Neural progenitor cell (in vitro differentiated cells): Measurements from ENCODE around the gene CERS3. TPM values are rescaled to one million over a fixed set of nuclear protein-coding genes. Genes with fewer than 3 reads are reported as not detected.

Source experiments
- DNase-seq: peaks from one replicate; pipeline ENCODE4 v3.0.0-alpha.2; 2016; ENCODE audit warnings: low spot score
- H2AFZ ChIP-seq: fragments of 200-600 bp; sonication (generic); replicated peaks from 2 replicates; pipeline ENCODE4 v1.6.1; 2016; ENCODE audit warnings: antibody characterized with exemption
- H3F3A ChIP-seq: fragments of 200-600 bp; sonication (generic); 2 replicates; pipeline ENCODE4 v1.6.1; 2016; ENCODE audit warnings: antibody characterized with exemption, low read depth
- H3K27ac ChIP-seq: fragments of 200-600 bp; sonication (generic); 2 replicates; pipeline ENCODE4 v1.5.1; 2016; ENCODE audit warnings: mild to moderate bottlenecking
- H3K27me3 ChIP-seq: fragments of 200-600 bp; sonication (generic); 2 replicates; pipeline ENCODE4 v1.6.1; 2016; ENCODE audit warnings: mild to moderate bottlenecking, moderate library complexity
- H3K36me3 ChIP-seq: fragments of 200-600 bp; sonication (generic); 2 replicates; pipeline ENCODE4 v1.5.1; 2016
- H3K4me1 ChIP-seq: fragments of 200-600 bp; sonication (generic); 2 replicates; pipeline ENCODE4 v1.6.1; 2016; ENCODE audit warnings: mixed run types
- H3K4me2 ChIP-seq: fragments of 200-600 bp; sonication (generic); 2 replicates; pipeline ENCODE4 v1.6.1; 2016
- H3K4me3 ChIP-seq: fragments of 200-600 bp; sonication (generic); 2 replicates; pipeline ENCODE4 v1.5.1; 2016
- H3K79me2 ChIP-seq: fragments of 200-600 bp; sonication (generic); 2 replicates; pipeline ENCODE4 v1.6.1; 2016; ENCODE audit warnings: low read depth
- H3K9ac ChIP-seq: fragments of 200-600 bp; sonication (generic); 2 replicates; pipeline ENCODE4 v1.6.1; 2016
- H3K9me3 ChIP-seq: fragments of 200-600 bp; sonication (generic); 2 replicates; pipeline ENCODE4 v1.5.1; 2016; ENCODE audit warnings: low read depth
- H4K20me1 ChIP-seq: fragments of 200-600 bp; sonication (generic); 2 replicates; pipeline ENCODE4 v1.6.1; 2016; ENCODE audit warnings: low read depth
- H3K27ac Mint-ChIP-seq: 3 replicates; pipeline ENCODE4 v1.8.0; 2021; ENCODE audit warnings: mixed read lengths
- H3K27me3 Mint-ChIP-seq: 2 replicates; pipeline ENCODE4 v1.8.0; 2022; ENCODE audit warnings: low read depth, mild to moderate bottlenecking, inconsistent platforms, moderate library complexity, mixed read lengths; ENCODE audit not compliant: insufficient read depth
- H3K36me3 Mint-ChIP-seq: 3 replicates; pipeline ENCODE4 v1.8.0; 2021; ENCODE audit warnings: mixed read lengths
- H3K4me1 Mint-ChIP-seq: 3 replicates; pipeline ENCODE4 v1.8.0; 2021; ENCODE audit warnings: mixed read lengths
- H3K4me3 Mint-ChIP-seq: 3 replicates; pipeline ENCODE4 v1.8.0; 2021; ENCODE audit warnings: mild to moderate bottlenecking, moderate library complexity, mixed read lengths
- H3K9me3 Mint-ChIP-seq: 3 replicates; pipeline ENCODE4 v1.8.0; 2020; ENCODE audit warnings: mixed read lengths
- EZH2 ChIP-seq: fragments of 200-600 bp; sonication (generic); IDR thresholded peaks from 2 replicates; pipeline ENCODE4 v1.6.1; 2017; ENCODE audit warnings: antibody characterized with exemption, mild to moderate bottlenecking, moderate library complexity
- EZH2phosphoT487 ChIP-seq: fragments of 200-600 bp; sonication (generic); IDR thresholded peaks from 2 replicates; pipeline ENCODE4 v1.6.1; 2017; ENCODE audit warnings: antibody characterized with exemption
- total RNA-seq: library from RNA; depleted of rRNA; stranded (reverse); fragments of >200 nt; gene quantifications from 2 replicates; pipeline ENCODE4 v1.2.3, GENCODE V29; 2015; ENCODE audit warnings: low replicate concordance
- TF ChIP-seq, protein P1 (sequence below): fragments of 200-600 bp; sonication (generic); IDR thresholded peaks from 2 replicates; pipeline ENCODE4 v1.5.1; 2017; ENCODE audit warnings: antibody characterized with exemption, mild to moderate bottlenecking

The CERS3 gene
- total RNA-seq, 1 donor from 2014 or later, result not detected

DNA sequence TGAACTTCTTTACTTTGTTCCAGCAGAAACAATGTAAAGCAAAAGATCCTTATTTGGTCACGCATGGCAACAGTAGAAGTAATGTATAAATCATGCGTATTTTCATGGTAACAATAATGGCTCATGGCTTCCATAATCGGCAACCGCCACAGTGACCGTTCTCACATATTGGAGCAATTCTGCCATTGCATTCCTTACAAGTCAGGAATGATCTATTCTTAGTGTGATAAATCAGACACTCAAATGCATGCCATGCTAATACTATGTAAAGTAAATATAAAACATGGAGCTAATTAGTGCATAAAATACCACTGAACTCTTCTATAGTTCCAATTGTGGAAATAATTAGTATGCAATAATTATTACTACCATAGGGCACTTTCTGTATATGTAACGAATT lies 13.5 kb upstream of the CERS3 start:
- no peaks in the 10 kb centered on the region for H3K36me3 ChIP-seq
- Mint-ChIP-seq H3K36me3 (no peaks in the 10 kb centered on the region), H3K4me1 (no peaks in the 10 kb centered on the region), H3K9me3 (peaks cover 10% of the 10 kb centered on the region), H3K4me3 (no peak overlapping the region), H3K27ac (no peak overlapping the region), H3K27me3 (peaks cover 2% of the 10 kb centered on the region)
- DNase-seq, result no peak
- no peaks in the 10 kb centered on the region for H4K20me1 ChIP-seq
- H3K27ac ChIP-seq, result no peak overlapping the region
- H3K27me3 ChIP-seq, result no peaks in the 10 kb centered on the region
- no peak overlapping the region for H2AFZ ChIP-seq
- no peaks in the 10 kb centered on the region for H3K9me3 ChIP-seq
- no peak overlapping the region for H3K9ac ChIP-seq
- H3F3A ChIP-seq, result no peaks in the 10 kb centered on the region
- no peak overlapping the region for H3K4me3 ChIP-seq
- no peaks in the 10 kb centered on the region for H3K4me1 ChIP-seq
- H3K79me2 ChIP-seq, result no peaks in the 10 kb centered on the region
- no peak overlapping the region for H3K4me2 ChIP-seq
- TF ChIP-seq EZH2 (no peak), EZH2phosphoT487 (no peak)
- TF ChIP-seq, protein P1, sequence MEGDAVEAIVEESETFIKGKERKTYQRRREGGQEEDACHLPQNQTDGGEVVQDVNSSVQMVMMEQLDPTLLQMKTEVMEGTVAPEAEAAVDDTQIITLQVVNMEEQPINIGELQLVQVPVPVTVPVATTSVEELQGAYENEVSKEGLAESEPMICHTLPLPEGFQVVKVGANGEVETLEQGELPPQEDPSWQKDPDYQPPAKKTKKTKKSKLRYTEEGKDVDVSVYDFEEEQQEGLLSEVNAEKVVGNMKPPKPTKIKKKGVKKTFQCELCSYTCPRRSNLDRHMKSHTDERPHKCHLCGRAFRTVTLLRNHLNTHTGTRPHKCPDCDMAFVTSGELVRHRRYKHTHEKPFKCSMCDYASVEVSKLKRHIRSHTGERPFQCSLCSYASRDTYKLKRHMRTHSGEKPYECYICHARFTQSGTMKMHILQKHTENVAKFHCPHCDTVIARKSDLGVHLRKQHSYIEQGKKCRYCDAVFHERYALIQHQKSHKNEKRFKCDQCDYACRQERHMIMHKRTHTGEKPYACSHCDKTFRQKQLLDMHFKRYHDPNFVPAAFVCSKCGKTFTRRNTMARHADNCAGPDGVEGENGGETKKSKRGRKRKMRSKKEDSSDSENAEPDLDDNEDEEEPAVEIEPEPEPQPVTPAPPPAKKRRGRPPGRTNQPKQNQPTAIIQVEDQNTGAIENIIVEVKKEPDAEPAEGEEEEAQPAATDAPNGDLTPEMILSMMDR, result no peak

DNA sequence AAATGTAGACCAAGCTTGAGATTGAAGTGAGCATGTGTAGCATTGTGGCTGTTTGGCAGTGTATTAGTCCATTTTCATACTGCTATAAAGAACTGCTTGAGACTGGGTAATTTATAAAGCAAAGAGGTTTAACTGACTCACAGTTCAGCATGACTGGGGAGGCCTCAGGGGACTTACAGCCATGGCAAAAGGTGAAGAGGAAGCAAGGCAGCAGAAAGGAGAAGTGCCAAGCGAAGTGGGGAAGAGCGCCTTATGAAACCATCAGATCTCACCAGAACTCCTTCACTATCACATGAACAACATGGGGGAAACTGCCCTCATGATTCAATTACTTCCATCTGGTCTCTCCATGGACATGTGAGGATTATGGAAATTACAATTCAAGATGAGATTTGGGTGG lies 8.6 kb upstream of the CERS3 start:
- TF ChIP-seq EZH2 (no peak), EZH2phosphoT487 (no peak)
- no peak overlapping the region for H3K27ac Mint-ChIP-seq
- Histone ChIP-seq H4K20me1 (no peaks in the 10 kb centered on the region), H3K9me3 (no peaks in the 10 kb centered on the region), H3K79me2 (no peaks in the 10 kb centered on the region), H3K4me2 (no peak overlapping the region), H3K36me3 (no peaks in the 10 kb centered on the region), H3K9ac (no peak overlapping the region), H3K27ac (no peak overlapping the region), H3K4me3 (no peak overlapping the region), H3K27me3 (no peaks in the 10 kb centered on the region), H3F3A (no peaks in the 10 kb centered on the region), H2AFZ (no peak overlapping the region), H3K4me1 (no peaks in the 10 kb centered on the region)
- peaks cover 2% of the 10 kb centered on the region for H3K27me3 Mint-ChIP-seq
- no peak for DNase-seq
- no peak overlapping the region for H3K4me3 Mint-ChIP-seq
- no peaks in the 10 kb centered on the region for H3K4me1 Mint-ChIP-seq
- H3K9me3 Mint-ChIP-seq, result peaks cover 10% of the 10 kb centered on the region
- no peaks in the 10 kb centered on the region for H3K36me3 Mint-ChIP-seq

DNA sequence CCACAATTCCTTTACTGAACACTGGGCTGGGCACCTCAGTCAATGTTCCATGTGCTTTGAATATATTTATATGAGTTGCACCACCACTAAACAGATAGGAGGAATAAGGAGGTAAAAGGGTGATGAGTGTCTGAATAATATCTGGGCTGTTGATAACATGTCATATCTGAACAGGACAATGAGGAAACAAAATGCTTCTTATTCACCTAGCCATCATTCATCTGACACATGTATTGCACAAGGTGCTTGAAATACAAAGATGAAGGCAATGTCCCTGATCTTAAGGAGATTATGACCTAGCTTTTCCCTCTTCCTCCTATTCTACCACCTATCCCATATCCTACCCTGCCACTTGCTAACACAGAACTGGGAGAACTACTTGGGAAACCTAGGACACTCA lies 8.0 kb upstream of the CERS3 start:
- Histone ChIP-seq H4K20me1 (no peaks in the 10 kb centered on the region), H3F3A (no peaks in the 10 kb centered on the region), H3K4me3 (no peak overlapping the region), H3K27me3 (no peaks in the 10 kb centered on the region), H2AFZ (no peak overlapping the region), H3K79me2 (no peaks in the 10 kb centered on the region), H3K9ac (no peak overlapping the region), H3K27ac (no peak overlapping the region), H3K4me2 (no peak overlapping the region), H3K4me1 (no peaks in the 10 kb centered on the region), H3K9me3 (no peaks in the 10 kb centered on the region), H3K36me3 (no peaks in the 10 kb centered on the region)
- no peak overlapping the region for H3K4me3 Mint-ChIP-seq
- H3K27ac Mint-ChIP-seq, result no peak overlapping the region
- H3K4me1 Mint-ChIP-seq, result no peaks in the 10 kb centered on the region
- H3K27me3 Mint-ChIP-seq, result peaks cover 4% of the 10 kb centered on the region
- no peak for DNase-seq
- H3K36me3 Mint-ChIP-seq, result no peaks in the 10 kb centered on the region
- H3K9me3 Mint-ChIP-seq, result peaks cover 10% of the 10 kb centered on the region
- TF ChIP-seq, protein P1, result no peak
- no peak for TF ChIP-seq EZH2
- no peak for TF ChIP-seq EZH2phosphoT487

DNA sequence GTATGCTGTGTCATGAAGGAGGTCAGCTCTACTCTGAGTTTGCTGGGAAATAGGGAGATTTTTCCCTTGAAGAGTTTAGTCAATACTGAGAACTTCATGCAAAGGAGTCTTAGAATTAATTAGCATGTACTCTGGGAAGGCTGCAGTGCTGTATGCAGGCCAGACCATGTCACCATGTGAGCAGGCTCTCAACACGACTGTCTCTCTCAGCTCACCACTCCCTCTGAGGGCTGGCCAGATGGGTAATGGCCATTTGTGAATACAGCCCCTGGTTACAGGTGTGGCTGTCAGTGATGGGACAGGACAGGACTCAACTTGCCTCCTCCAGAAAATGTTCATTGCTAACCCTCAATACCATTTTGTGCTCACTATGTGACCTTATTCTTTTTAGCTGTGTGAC lies 5.1 kb upstream of the CERS3 start:
- H3K4me3 Mint-ChIP-seq, result no peak overlapping the region
- H3K36me3 Mint-ChIP-seq, result no peaks in the 10 kb centered on the region
- Histone ChIP-seq H3K4me3 (no peak overlapping the region), H3K36me3 (no peaks in the 10 kb centered on the region), H3K79me2 (no peaks in the 10 kb centered on the region), H3K4me1 (no peaks in the 10 kb centered on the region), H3F3A (no peaks in the 10 kb centered on the region), H3K9ac (no peak overlapping the region), H2AFZ (no peak overlapping the region), H3K4me2 (no peak overlapping the region), H3K27me3 (no peaks in the 10 kb centered on the region), H4K20me1 (no peaks in the 10 kb centered on the region), H3K9me3 (no peaks in the 10 kb centered on the region), H3K27ac (no peak overlapping the region)
- H3K4me1 Mint-ChIP-seq, result no peaks in the 10 kb centered on the region
- H3K9me3 Mint-ChIP-seq, result peaks cover 6% of the 10 kb centered on the region
- DNase-seq, result no peak
- TF ChIP-seq, protein P1, result no peak
- TF ChIP-seq EZH2, result no peak
- no peak for TF ChIP-seq EZH2phosphoT487
- H3K27ac Mint-ChIP-seq, result no peak overlapping the region
- peaks cover 4% of the 10 kb centered on the region for H3K27me3 Mint-ChIP-seq
